HUES6 (cell line): ENCODE measurements around the gene HSPA4L.

Experiments
- H3K27ac ChIP-seq: 2 replicates; pipeline ENCODE4 v1.7.0; 2013; ENCODE audit warnings: low read depth, mild to moderate bottlenecking, low read length, inconsistent platforms
- H3K27me3 ChIP-seq: 2 replicates; pipeline ENCODE4 v1.6.1; 2013; ENCODE audit warnings: low read length; ENCODE audit not compliant: control insufficient read depth, insufficient read depth
- H3K36me3 ChIP-seq: 2 replicates; pipeline ENCODE4 v1.6.1; 2013; ENCODE audit warnings: low read length; ENCODE audit not compliant: control insufficient read depth, insufficient read depth
- H3K4me1 ChIP-seq: 2 replicates; pipeline ENCODE4 v1.6.1; 2013; ENCODE audit warnings: low read length; ENCODE audit not compliant: control insufficient read depth, insufficient read depth
- H3K4me3 ChIP-seq: 2 replicates; pipeline ENCODE4 v1.5.1; 2013; ENCODE audit warnings: low read depth, low read length
- H3K9ac ChIP-seq: one replicate; pipeline ENCODE4 v1.6.1; 2013; ENCODE audit warnings: mild to moderate bottlenecking, low read length
- H3K9me3 ChIP-seq: 2 replicates; pipeline ENCODE4 v1.6.1; 2013; ENCODE audit warnings: low read depth, low read length; ENCODE audit not compliant: control insufficient read depth, insufficient read depth

Gene HSPA4L

DNA sequence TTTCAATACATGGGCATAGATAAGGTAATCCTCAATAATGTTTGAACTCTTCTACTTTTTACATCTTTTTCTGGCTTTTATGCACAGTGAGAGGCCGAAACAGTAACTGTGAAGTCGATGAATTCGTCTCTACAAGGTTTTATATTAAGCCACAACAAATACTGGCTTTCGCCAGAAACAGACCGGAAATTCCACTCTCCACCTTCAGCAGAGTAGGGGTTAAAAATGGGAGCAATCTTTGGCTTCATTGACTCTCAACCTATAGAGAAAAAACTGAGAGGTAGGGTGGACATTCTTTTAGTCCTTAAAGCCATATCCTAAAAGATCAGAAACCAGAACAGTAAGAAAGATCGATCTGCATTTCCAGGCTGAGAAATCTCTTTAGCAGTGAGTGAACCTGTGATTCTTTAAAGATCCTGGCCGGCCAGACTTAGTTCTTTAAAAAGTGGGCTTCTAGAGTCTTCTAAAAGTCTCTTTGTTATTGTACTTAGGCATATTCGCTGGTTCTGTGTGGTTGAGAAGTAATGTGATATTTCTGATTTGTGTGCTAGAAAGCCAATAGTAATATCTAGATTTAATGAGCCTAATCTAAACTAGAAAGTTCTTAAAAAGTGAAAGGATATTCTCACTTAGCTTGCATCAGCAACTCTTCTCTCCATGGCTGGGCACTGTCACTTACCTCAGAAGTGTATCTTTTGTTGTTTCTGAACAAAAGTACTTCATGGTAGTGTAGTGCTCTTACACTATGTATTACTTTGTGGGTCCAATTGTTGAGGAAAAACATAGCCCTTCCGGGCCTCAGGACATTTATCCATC, 2.0 kb downstream of the HSPA4L start:
- no peak overlapping the region for H3K9ac ChIP-seq
- H3K36me3 ChIP-seq, result no peaks in the 10 kb centered on the region
- no peaks in the 10 kb centered on the region for H3K4me1 ChIP-seq
- no peaks in the 10 kb centered on the region for H3K9me3 ChIP-seq
- H3K27ac ChIP-seq, result no peak overlapping the region
- H3K4me3 ChIP-seq, result no peak overlapping the region; the same call in 1 of the 2 replicates
- peaks cover 44% of the 10 kb centered on the region for H3K27me3 ChIP-seq

DNA sequence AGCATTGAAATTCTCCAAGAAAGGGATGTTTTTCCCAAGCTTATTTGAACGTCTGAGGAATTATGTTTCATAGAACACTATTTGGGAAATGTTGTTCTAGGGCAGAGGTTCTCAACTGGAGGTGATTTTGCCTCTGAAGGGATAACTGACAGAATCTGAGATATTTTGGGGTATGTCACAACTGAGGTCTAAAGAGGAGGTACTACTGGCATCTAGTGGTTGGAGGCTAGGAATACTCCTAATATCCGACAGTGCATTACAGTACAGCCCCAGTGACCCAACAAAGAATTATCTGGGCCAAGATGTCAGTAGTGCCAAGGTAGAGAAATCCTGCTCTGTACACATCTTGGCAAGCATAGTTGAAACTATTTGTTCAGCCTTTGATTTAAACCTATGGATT, 6.4 kb downstream of the HSPA4L start:
- H3K9me3 ChIP-seq, result no peaks in the 10 kb centered on the region
- H3K27me3 ChIP-seq, result peaks cover 11% of the 10 kb centered on the region
- H3K27ac ChIP-seq, result no peak overlapping the region
- H3K4me1 ChIP-seq, result no peaks in the 10 kb centered on the region
- H3K4me3 ChIP-seq, result no peak overlapping the region
- no peaks in the 10 kb centered on the region for H3K36me3 ChIP-seq
- H3K9ac ChIP-seq, result no peak overlapping the region

DNA sequence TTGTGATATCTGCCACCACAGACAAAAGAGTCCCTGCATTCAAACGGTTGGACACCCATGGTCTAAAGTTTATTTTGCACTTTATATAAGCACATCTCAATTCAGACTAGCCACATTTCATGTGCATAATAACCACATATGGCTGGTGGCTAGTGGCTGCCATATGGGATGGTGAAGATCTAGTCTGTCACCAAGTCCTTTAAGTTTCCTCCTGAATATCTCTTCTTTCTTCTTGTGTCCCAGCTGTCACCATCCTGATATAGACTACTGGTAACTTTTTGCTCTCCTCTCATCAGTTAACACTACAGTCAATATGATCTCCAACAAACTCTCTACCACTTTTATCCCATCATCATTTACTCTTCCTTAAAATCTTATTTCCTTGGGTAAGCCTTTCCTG, 9.3 kb downstream of the HSPA4L start:
- no peaks in the 10 kb centered on the region for H3K36me3 ChIP-seq

DNA sequence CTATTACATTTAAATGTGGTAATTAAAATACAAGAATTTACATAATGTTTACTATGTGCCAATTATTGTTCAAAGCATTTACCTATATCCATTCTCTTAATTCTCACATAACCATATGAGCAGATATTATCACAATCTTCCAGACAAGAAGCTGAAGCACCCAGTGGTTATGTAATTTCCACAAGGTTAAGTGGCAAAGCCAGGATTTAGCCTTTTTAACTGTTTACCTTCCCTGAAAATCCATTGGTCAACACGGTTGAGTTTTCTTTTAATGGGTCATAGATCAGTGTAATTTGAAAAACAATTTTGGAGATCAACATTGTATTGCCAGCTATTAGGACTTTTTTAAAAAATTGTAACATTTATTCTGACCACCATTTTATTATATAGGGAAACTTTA, 11.4 kb downstream of the HSPA4L start:
- Histone ChIP-seq H3K4me1 (no peaks in the 10 kb centered on the region), H3K9me3 (no peaks in the 10 kb centered on the region), H3K9ac (no peak overlapping the region), H3K27me3 (no peaks in the 10 kb centered on the region), H3K36me3 (no peaks in the 10 kb centered on the region), H3K4me3 (no peak overlapping the region), H3K27ac (no peak overlapping the region)

More for the DNA sequence above, 9.3 kb downstream of the HSPA4L start:
- H3K4me3 ChIP-seq, result no peak overlapping the region
- H3K4me1 ChIP-seq, result no peaks in the 10 kb centered on the region
- H3K27me3 ChIP-seq, result no peaks in the 10 kb centered on the region
- H3K9ac ChIP-seq, result no peak overlapping the region
- no peaks in the 10 kb centered on the region for H3K9me3 ChIP-seq
- no peak overlapping the region for H3K27ac ChIP-seq

DNA sequence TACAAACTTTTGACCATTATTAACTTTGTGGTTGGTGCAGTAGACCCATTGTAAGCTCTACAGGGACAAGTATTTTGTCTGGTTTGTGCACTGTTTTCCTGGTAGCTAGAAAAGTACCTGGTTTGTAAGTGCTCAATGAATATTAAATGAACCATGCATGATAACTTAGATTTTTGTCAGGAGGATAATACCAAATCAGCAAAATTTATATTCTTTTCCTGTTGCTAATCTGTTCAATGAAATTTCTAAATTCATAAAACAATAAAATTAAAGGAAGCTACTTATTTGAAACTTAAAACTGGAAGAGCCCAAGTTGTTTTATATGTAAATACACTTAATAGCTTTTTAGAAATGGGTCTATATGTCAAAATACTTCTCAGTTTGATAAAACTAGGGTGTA, 17.6 kb downstream of the HSPA4L start:
- no peaks in the 10 kb centered on the region for H3K9me3 ChIP-seq
- H3K9ac ChIP-seq, result no peak overlapping the region
- no peaks in the 10 kb centered on the region for H3K27me3 ChIP-seq
- no peak overlapping the region for H3K27ac ChIP-seq
- no peaks in the 10 kb centered on the region for H3K36me3 ChIP-seq
- no peaks in the 10 kb centered on the region for H3K4me1 ChIP-seq
- no peak overlapping the region for H3K4me3 ChIP-seq

DNA sequence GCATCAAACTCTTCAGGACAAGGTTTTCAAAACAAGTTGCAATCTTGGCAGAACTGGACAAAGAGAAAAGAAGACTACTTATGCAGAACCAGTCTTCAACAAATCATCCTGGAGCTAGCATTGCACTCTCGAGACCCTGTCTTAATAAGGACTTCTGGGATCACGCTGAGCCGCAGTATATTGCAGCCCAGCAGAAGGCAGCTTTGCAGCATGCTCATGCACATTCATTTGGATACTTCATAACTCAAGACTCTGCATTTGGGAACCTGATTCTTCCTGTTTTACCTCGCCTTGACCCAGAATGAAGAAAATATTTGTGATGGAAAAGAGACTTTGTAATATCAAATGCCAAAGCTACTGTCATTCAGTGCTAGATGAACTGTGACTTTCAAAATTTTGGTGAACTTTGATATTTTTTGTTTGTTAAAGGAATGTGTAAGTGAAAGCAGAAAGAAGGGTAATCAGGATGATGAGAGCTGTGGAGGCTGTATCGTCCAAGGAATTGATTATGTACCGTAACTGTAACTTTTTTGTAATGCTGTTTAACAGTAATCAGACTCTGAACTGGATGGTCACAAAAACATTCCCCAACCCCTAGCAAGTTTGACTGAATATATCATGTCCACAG, 27.2 kb downstream of the HSPA4L start:
- Histone ChIP-seq H3K4me3 (no peak overlapping the region), H3K36me3 (no peaks in the 10 kb centered on the region), H3K9ac (no peak overlapping the region), H3K27ac (no peak overlapping the region), H3K27me3 (no peaks in the 10 kb centered on the region), H3K4me1 (no peaks in the 10 kb centered on the region), H3K9me3 (no peaks in the 10 kb centered on the region)

DNA sequence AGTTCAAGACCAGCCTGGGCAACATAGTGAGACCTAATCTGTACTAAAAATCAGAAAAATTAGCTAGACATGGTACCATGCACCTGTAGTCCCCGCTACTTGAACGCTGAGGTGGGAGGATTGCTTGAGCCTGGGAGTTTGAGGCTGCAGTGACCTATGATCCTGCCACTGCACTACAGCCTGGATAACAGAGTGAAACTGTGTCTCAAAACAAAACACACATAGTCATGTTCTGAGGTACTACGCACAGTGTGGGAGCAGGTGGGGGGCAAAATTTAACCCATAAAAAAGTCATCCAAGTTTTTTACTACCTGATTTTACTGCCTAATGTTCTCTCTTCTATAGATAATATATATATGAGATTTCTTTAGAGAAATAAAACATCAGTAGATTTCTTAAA, 28.4 kb downstream of the HSPA4L start:
- H3K9me3 ChIP-seq, result no peaks in the 10 kb centered on the region
- no peak overlapping the region for H3K27ac ChIP-seq
- H3K27me3 ChIP-seq, result no peaks in the 10 kb centered on the region
- H3K9ac ChIP-seq, result no peak overlapping the region
- no peaks in the 10 kb centered on the region for H3K4me1 ChIP-seq
- H3K36me3 ChIP-seq, result no peaks in the 10 kb centered on the region
- no peak overlapping the region for H3K4me3 ChIP-seq

DNA sequence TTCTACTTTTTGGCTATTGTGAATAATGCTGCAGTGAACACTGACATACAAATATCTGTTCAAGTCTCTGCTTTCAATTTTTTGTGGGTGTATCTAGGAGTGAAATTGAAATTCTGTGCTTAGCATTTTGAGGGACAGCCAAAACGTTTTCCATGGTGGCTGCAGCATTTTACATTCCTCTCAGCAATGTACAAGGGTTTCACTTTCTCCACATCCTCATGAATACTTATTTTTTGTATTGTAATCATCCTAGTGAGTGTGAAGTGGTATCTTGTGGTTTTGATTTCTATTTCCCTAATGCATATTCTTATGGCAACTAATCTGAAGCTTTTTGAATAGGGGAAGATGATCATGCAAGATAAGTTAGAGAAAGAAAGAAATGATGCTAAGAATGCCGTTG, 40.3 kb downstream of the HSPA4L start:
- Histone ChIP-seq H3K27me3 (no peaks in the 10 kb centered on the region), H3K9me3 (no peaks in the 10 kb centered on the region), H3K27ac (no peak overlapping the region), H3K9ac (no peak overlapping the region), H3K4me3 (no peak overlapping the region), H3K36me3 (0 out of 2 replicates have a peak, but pooled peaks cover 4% of the 10 kb centered on the region), H3K4me1 (no peaks in the 10 kb centered on the region)

DNA sequence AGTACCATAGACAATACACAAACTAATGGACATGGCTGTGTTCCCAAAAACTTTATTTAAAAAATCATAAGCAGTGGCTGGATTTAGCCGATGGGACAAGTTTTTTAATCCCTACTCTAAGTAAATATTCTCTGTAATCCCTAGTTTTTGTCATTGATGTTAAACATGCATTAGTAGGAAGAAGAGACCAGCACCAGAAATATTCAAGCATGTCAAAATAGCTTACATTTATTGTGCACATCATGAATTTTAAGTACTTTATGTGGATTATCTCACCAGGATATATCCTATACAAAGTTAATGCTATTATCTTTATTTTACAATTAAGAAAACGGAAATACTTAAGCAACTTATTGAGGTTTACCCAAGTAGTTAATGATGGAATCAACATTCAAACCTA, 46.0 kb downstream of the HSPA4L start:
- H3K36me3 ChIP-seq, result peaks cover 4% of the 10 kb centered on the region; the same call in 1 of the 2 replicates
- H3K27ac ChIP-seq, result no peak overlapping the region
- H3K9me3 ChIP-seq, result no peaks in the 10 kb centered on the region
- H3K9ac ChIP-seq, result no peak overlapping the region
- no peak overlapping the region for H3K4me3 ChIP-seq
- no peaks in the 10 kb centered on the region for H3K27me3 ChIP-seq
- no peaks in the 10 kb centered on the region for H3K4me1 ChIP-seq

DNA sequence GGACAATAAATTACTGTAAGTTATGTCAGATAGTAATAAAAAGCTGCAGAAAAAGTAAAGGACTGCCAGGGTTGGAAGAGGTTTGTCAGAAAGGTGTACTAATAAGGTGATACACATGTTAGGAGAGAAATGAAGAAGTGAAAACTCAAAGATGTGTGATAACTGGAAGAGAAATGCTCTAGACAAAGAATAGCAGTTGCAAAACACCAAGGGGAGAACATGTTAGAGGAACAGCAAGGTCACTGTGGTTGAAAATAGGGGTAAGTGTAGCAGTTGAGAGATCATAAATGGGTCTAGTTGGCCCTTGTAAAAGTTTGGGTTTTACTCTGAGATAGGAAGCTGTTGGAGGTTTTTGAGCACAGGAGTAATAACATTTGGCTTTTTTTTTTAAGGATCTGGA, 46.9 kb downstream of the HSPA4L start:
- H3K27ac ChIP-seq, result no peak overlapping the region
- no peaks in the 10 kb centered on the region for H3K9me3 ChIP-seq
- peaks cover under 1% of the 10 kb centered on the region; the same call in 1 of the 2 replicates for H3K36me3 ChIP-seq

DNA sequence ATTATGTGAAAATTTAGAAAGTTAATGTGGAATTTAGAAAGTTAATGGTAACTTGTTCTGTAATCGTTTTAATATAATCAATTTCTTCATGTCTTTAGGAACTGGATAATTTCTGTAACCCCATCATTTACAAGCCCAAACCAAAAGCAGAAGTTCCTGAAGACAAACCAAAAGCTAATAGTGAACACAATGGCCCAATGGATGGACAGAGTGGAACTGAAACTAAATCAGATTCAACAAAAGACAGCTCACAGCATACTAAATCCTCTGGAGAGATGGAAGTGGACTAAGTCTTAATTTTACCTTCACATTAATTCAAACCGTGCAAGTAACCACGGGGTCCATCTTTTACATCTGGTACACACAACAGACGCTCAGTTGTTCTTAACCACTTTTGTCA, 50.5 kb downstream of the HSPA4L start:
- H3K36me3 ChIP-seq, result no peaks in the 10 kb centered on the region; the same call in 1 of the 2 replicates
- H3K9ac ChIP-seq, result no peak overlapping the region
- no peaks in the 10 kb centered on the region for H3K9me3 ChIP-seq
- H3K4me1 ChIP-seq, result no peaks in the 10 kb centered on the region
- no peaks in the 10 kb centered on the region for H3K27me3 ChIP-seq
- no peak overlapping the region for H3K27ac ChIP-seq
- no peak overlapping the region for H3K4me3 ChIP-seq

More for the DNA sequence above, 46.9 kb downstream of the HSPA4L start:
- Histone ChIP-seq H3K9ac (no peak overlapping the region), H3K4me1 (no peaks in the 10 kb centered on the region), H3K4me3 (no peak overlapping the region), H3K27me3 (no peaks in the 10 kb centered on the region)
